MCF 10A (cell line): Measurements from ENCODE around the gene RTL1. TPM values are rescaled to one million over a fixed set of nuclear protein-coding genes. Genes with fewer than 3 reads are reported as not detected.
A peak's percentile ranks its signal among the peaks of the same experiment; 100 is the strongest.

Experiments
- BruUV-seq: library from RNA; stranded (reverse); fragments of 400-500 nt; replicated peaks from 2 replicates; lab custom pipeline; 2021; lab: Mats Ljungman, UMichigan
- CTCF ChIA-PET: fragments of 300-600 bp; sonication (Branson Sonifier 250); formaldehyde crosslinking; extraction: SDS; loops from one replicate; lab custom pipeline; 2021; ENCODE audit warnings: antibody characterized with exemption, inconsistent platforms; lab: Yijun Ruan, JAX
- POLR2A ChIA-PET: fragments of 300-600, 350-650 bp; sonication (Branson Sonifier 250); formaldehyde crosslinking; extraction: SDS; loops from one replicate; lab custom pipeline; 2020; ENCODE audit warnings: antibody characterized with exemption, inconsistent platforms; lab: Yijun Ruan, JAX
- DNase-seq: peaks from one replicate; pipeline ENCODE4 v3.0.0-alpha.2; 2018; ENCODE audit not compliant: unreplicated experiment
- H3K27ac Mint-ChIP-seq: one replicate; pipeline ENCODE4 v1.8.0; 2022; ENCODE audit warnings: mild to moderate bottlenecking, low read depth, mixed read lengths; ENCODE audit not compliant: unreplicated experiment
- H3K27me3 Mint-ChIP-seq: one replicate; pipeline ENCODE4 v1.8.0; 2022; ENCODE audit warnings: mixed read lengths; ENCODE audit not compliant: insufficient read depth, unreplicated experiment
- H3K36me3 Mint-ChIP-seq: one replicate; pipeline ENCODE4 v1.8.0; 2022; ENCODE audit warnings: mild to moderate bottlenecking, moderate library complexity, mixed read lengths; ENCODE audit not compliant: insufficient read depth, unreplicated experiment
- H3K4me1 Mint-ChIP-seq: one replicate; pipeline ENCODE4 v1.8.0; 2022; ENCODE audit warnings: mixed read lengths; ENCODE audit not compliant: insufficient read depth, unreplicated experiment
- H3K4me3 Mint-ChIP-seq: one replicate; pipeline ENCODE4 v1.8.0; 2022; ENCODE audit warnings: mild to moderate bottlenecking, moderate library complexity, mixed read lengths; ENCODE audit not compliant: unreplicated experiment
- H3K9me3 Mint-ChIP-seq: one replicate; pipeline ENCODE4 v1.8.0; 2022; ENCODE audit warnings: mixed read lengths; ENCODE audit not compliant: unreplicated experiment
- CTCF ChIP-seq: fragments of 200-600 bp; IDR thresholded peaks from one replicate; pipeline ENCODE4 v1.8.0; 2022; ENCODE audit warnings: antibody characterized with exemption, mild to moderate bottlenecking; ENCODE audit not compliant: unreplicated experiment
- intact Hi-C: fragments of 100-400 bp; cut with micrococcal nuclease; formaldehyde crosslinking; loops from 2 replicates; pipeline ENCODE4 v1.14.1; 2022
- total RNA-seq: library from RNA; stranded (reverse); gene quantifications from 2 replicates; pipeline ENCODE4 v1.2.3, GENCODE V29; 2022

The RTL1 gene
- total RNA-seq, 1 experiment from 2014 or later = not detected

GRCh38 chr14:100872259-100873095 lies 31.0 kb downstream of the RTL1 start:
- H3K27me3 Mint-ChIP-seq = no peaks in the 10 kb centered on the region
- no TSS peak for BruUV-seq
- no peaks in the 10 kb centered on the region for H3K36me3 Mint-ChIP-seq
- H3K4me3 Mint-ChIP-seq = no peak overlapping the region
- no peak overlapping the region for H3K27ac Mint-ChIP-seq
- CTCF ChIA-PET = no interaction called here
- POLR2A ChIA-PET = interaction anchor here (0.7 kb wide), 1 partner anchor 162 kb away, joined by 3 read pairs; no protein-coding TSS in a partner anchor
- intact Hi-C loops = no loop called here
- DNase-seq = no peak
- no peak for TF ChIP-seq CTCF
- peaks cover 12% of the 10 kb centered on the region for H3K9me3 Mint-ChIP-seq
- H3K4me1 Mint-ChIP-seq = peaks cover 10% of the 10 kb centered on the region

- ChIA-PET POLR2A (no interaction called here), CTCF (no interaction called here)
- no peaks in the 10 kb centered on the region for H3K27me3 Mint-ChIP-seq
- H3K4me3 Mint-ChIP-seq = no peak overlapping the region
- H3K4me1 Mint-ChIP-seq = peaks cover 10% of the 10 kb centered on the region
- H3K36me3 Mint-ChIP-seq = no peaks in the 10 kb centered on the region
- no TSS peak for BruUV-seq
- peak; percentile 28 for DNase-seq
- peaks cover 12% of the 10 kb centered on the region for H3K9me3 Mint-ChIP-seq
- intact Hi-C loops = no loop called here
- no peak for TF ChIP-seq CTCF
- H3K27ac Mint-ChIP-seq = peak overlapping the region; percentile 32
These were observed 32.0 kb downstream of the RTL1 start for GRCh38 chr14:100871234-100872186.

- H3K36me3 Mint-ChIP-seq = no peaks in the 10 kb centered on the region
- peaks cover 12% of the 10 kb centered on the region for H3K9me3 Mint-ChIP-seq
- intact Hi-C loops = no loop called here
- H3K27me3 Mint-ChIP-seq = no peaks in the 10 kb centered on the region
- no peak overlapping the region for H3K4me3 Mint-ChIP-seq
- peaks cover 10% of the 10 kb centered on the region for H3K4me1 Mint-ChIP-seq
- no peak overlapping the region for H3K27ac Mint-ChIP-seq
- BruUV-seq = no TSS peak
- POLR2A ChIA-PET = no interaction called here
- CTCF ChIA-PET = no interaction called here
- TF ChIP-seq CTCF = no peak
- DNase-seq = no peak
These were observed 34.7 kb downstream of the RTL1 start for GRCh38 chr14:100868621-100869370.
